Uterus (tissue), 4 donors: ENCODE measurements around the gene CRIM1. TPM values are rescaled to one million over a fixed set of nuclear protein-coding genes. Genes with fewer than 3 reads are reported as not detected.

Experiments
- DNase-seq, 2 donors: peaks; one replicate each; pipeline ENCODE4 v3.0.0-alpha.2; 2019 to 2020
- H3K27ac ChIP-seq, 2 donors: fragments of 200-600 bp; sonication (generic); 1 replicate in 1 of 2; 2 replicates in 1 of 2; pipeline ENCODE4 v1.5.1; 2016 to 2018
- H3K27me3 ChIP-seq, 2 donors: fragments of 200-600 bp; sonication (generic); one replicate each; pipeline ENCODE4 v1.5.1; 2018 to 2019; ENCODE audit warnings: control low read depth in 1 of 2
- H3K36me3 ChIP-seq, 2 donors: fragments of 200-600 bp; sonication (generic); one replicate each; pipeline ENCODE4 v1.5.1; 2019; ENCODE audit warnings: control low read depth in 1 of 2
- H3K4me1 ChIP-seq, 2 donors: fragments of 200-600 bp; sonication (generic); one replicate each; pipeline ENCODE4 v1.5.1; 2018 to 2019; ENCODE audit warnings: control low read depth in 1 of 2
- H3K4me3 ChIP-seq, 2 donors: fragments of 200-600 bp; sonication (generic); 1 replicate in 1 of 2; 2 replicates in 1 of 2; pipeline ENCODE4 v1.5.1; 2018 to 2019; ENCODE audit warnings: mild to moderate bottlenecking in 1 of 2
- H3K9me3 ChIP-seq, 2 donors: fragments of 200-600 bp; sonication (generic); one replicate each; pipeline ENCODE4 v1.5.1; 2019; ENCODE audit warnings: control low read depth in 1 of 2
- CTCF ChIP-seq, 4 experiments: fragments of 200-600 bp in 2 of 4; fragments of 450-650 bp in 2 of 4; sonication (generic) in 2 of 4; IDR thresholded peaks; one replicate each; pipeline ENCODE4 v1.5.1; 2016 to 2019; ENCODE audit warnings: antibody characterized with exemption in 4 of 4, mild to moderate bottlenecking in 2 of 4, moderate library complexity in 1 of 4
- POLR2A ChIP-seq, 2 donors: fragments of 450-650 bp; IDR thresholded peaks; one replicate each; pipeline ENCODE4 v1.6.1; 2016; ENCODE audit warnings: antibody characterized with exemption in 2 of 2, mild to moderate bottlenecking in 1 of 2, moderate library complexity in 1 of 2
- intact Hi-C: fragments of 100-400 bp; cut with DNase I; formaldehyde crosslinking; loops from one replicate; pipeline ENCODE4 v1.15.1; 2023; ENCODE audit warnings: low total_unique reads
- total RNA-seq, 4 donors: library from RNA; depleted of rRNA in 3 of 4; stranded (reverse); fragments of >200 nt in 3 of 4; gene quantifications; one replicate each; pipeline versions ENCODE4 v1.1.0 to v1.2.4, GENCODE V29; 2014 to 2023
- donor health status: DM: yes; HTN: yes; CAD: no.

Gene CRIM1
- total RNA-seq, 4 donors from 2014 or later = 51.2 to 168 (median 66.6) TPM

GRCh38 chr2:36497570-36498163, 142.1 kb downstream of the CRIM1 start:
- Histone ChIP-seq H3K4me1 (peaks cover 0 to 4% of the 10 kb centered on the region in 2 donors), H3K27ac (no peak overlapping the region), H3K36me3 (no peaks in the 10 kb centered on the region), H3K9me3 (no peaks in the 10 kb centered on the region), H3K27me3 (no peaks in the 10 kb centered on the region), H3K4me3 (no peak overlapping the region)
- intact Hi-C loops = no loop called here
- DNase-seq = no peak
- TF ChIP-seq CTCF (IDR thresholded peaks at IDR 0.05) (no peak), POLR2A (IDR thresholded peaks at IDR 0.05) (no peak)

- DNase-seq = no peak
- Histone ChIP-seq H3K9me3 (no peaks in the 10 kb centered on the region), H3K4me3 (no peak overlapping the region), H3K27ac (no peak overlapping the region), H3K4me1 (no peaks in the 10 kb centered on the region), H3K27me3 (no peaks in the 10 kb centered on the region), H3K36me3 (no peaks in the 10 kb centered on the region)
- intact Hi-C loops = no loop called here
- TF ChIP-seq POLR2A (IDR thresholded peaks at IDR 0.05) (no peak), CTCF (IDR thresholded peaks at IDR 0.05) (no peak)
Measured at GRCh38 chr2:36499128-36499820, 143.7 kb downstream of the CRIM1 start.

GRCh38 chr2:36500072-36500471, 144.5 kb downstream of the CRIM1 start:
- Histone ChIP-seq H3K27me3 (no peaks in the 10 kb centered on the region), H3K36me3 (no peaks in the 10 kb centered on the region), H3K27ac (no peak overlapping the region), H3K4me3 (no peak overlapping the region), H3K4me1 (no peaks in the 10 kb centered on the region), H3K9me3 (no peaks in the 10 kb centered on the region)
- DNase-seq = no peak
- intact Hi-C loops = no loop called here
- TF ChIP-seq CTCF (IDR thresholded peaks at IDR 0.05) (no peak), POLR2A (IDR thresholded peaks at IDR 0.05) (no peak)

GRCh38 chr2:36502081-36502480, 146.5 kb downstream of the CRIM1 start:
- Histone ChIP-seq H3K27ac (no peak overlapping the region), H3K27me3 (no peaks in the 10 kb centered on the region), H3K4me3 (no peak overlapping the region), H3K36me3 (no peaks in the 10 kb centered on the region), H3K4me1 (no peaks in the 10 kb centered on the region), H3K9me3 (no peaks in the 10 kb centered on the region)
- intact Hi-C loops = no loop called here
- no peak for TF ChIP-seq POLR2A (IDR thresholded peaks at IDR 0.05)
- no peak for DNase-seq

GRCh38 chr2:36507408-36507812, 151.8 kb downstream of the CRIM1 start:
- peak; percentile 70 to 72 (median 70) for TF ChIP-seq CTCF (IDR thresholded peaks at IDR 0.05)
- no peak for TF ChIP-seq POLR2A (IDR thresholded peaks at IDR 0.05)
- no peaks in the 10 kb centered on the region for H3K9me3 ChIP-seq
- intact Hi-C loops = no loop called here
- no peak overlapping the region for H3K27ac ChIP-seq
- DNase-seq = peak; percentile 27 to 42
- no peaks in the 10 kb centered on the region for H3K27me3 ChIP-seq
- H3K36me3 ChIP-seq = no peaks in the 10 kb centered on the region
- no peak overlapping the region for H3K4me3 ChIP-seq
- H3K4me1 ChIP-seq = no peaks in the 10 kb centered on the region
